HFFc6 (cell line): ENCODE measurements around the gene CELF1. TPM values are rescaled to one million over a fixed set of nuclear protein-coding genes. Genes with fewer than 3 reads are reported as not detected.
A peak's percentile ranks its signal among the peaks of the same experiment; 100 is the strongest.
"Not testable (repeated sequence)": the region's sequence is repeated elsewhere in the genome, so short reads cannot be mapped to it uniquely, and the experiment has no call there.

Experiments
- DNase-seq: peaks from one replicate; pipeline ENCODE4 v3.0.0-alpha.2; 2018
- H3K27ac Mint-ChIP-seq: 2 replicates; pipeline ENCODE4 v1.8.0; 2020; ENCODE audit warnings: mild to moderate bottlenecking, mixed read lengths
- H3K27me3 Mint-ChIP-seq: 2 replicates; pipeline ENCODE4 v1.8.0; 2021; ENCODE audit warnings: mild to moderate bottlenecking, moderate library complexity, mixed read lengths; ENCODE audit not compliant: insufficient read depth
- H3K36me3 Mint-ChIP-seq: 2 replicates; pipeline ENCODE4 v1.8.0; 2021; ENCODE audit warnings: low read depth, mixed read lengths
- H3K4me1 Mint-ChIP-seq: 2 replicates; pipeline ENCODE4 v1.8.0; 2020; ENCODE audit warnings: low read depth, mixed read lengths
- H3K4me3 Mint-ChIP-seq: 2 replicates; pipeline ENCODE4 v1.8.0; 2020; ENCODE audit warnings: mild to moderate bottlenecking, moderate library complexity, mixed read lengths
- H3K9me3 Mint-ChIP-seq: 2 replicates; pipeline ENCODE4 v1.8.0; 2020; ENCODE audit warnings: mild to moderate bottlenecking, mixed read lengths
- total RNA-seq, 6 experiments: library from RNA; stranded (reverse); fragmentation: NEBNext Ultra II Directional; extraction: Animal tissue kit (Norgen Biotek cat#: 25700); gene quantifications; 2 replicates in 1 of 6; 3 replicates in 5 of 6; pipeline ENCODE4 v1.2.3, GENCODE V29; 2021
- TF ChIP-seq, protein P1 (sequence below): fragments of 200-600 bp; sonication (generic); IDR thresholded peaks from 2 replicates; pipeline ENCODE4 v1.5.0; 2021; ENCODE audit warnings: antibody characterized with exemption, mild to moderate bottlenecking

Gene CELF1
- total RNA-seq, 6 experiments from 2014 or later, result 103 to 131 (median 120) TPM

DNA sequence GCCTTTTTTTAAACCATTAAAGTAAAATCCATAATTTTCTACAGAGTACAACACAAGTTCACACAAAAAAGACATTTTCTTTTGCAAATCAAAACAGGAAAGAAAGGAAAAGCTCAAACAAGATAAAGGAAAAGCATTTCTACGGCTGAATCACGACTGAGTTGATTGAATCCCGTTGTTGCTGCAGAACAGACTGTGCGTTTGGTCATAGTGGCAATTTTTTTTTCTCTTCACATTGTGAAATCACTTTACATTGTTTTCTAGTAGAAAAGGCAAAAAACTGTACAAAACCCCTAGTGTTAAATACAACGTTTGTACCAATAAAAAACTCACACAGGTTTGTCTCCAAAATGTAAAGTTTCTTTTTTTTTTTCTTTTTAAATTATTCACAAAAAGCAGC lies 86.7 kb downstream of the CELF1 start:
- DNase-seq, result no peak
- TF ChIP-seq, protein P1, sequence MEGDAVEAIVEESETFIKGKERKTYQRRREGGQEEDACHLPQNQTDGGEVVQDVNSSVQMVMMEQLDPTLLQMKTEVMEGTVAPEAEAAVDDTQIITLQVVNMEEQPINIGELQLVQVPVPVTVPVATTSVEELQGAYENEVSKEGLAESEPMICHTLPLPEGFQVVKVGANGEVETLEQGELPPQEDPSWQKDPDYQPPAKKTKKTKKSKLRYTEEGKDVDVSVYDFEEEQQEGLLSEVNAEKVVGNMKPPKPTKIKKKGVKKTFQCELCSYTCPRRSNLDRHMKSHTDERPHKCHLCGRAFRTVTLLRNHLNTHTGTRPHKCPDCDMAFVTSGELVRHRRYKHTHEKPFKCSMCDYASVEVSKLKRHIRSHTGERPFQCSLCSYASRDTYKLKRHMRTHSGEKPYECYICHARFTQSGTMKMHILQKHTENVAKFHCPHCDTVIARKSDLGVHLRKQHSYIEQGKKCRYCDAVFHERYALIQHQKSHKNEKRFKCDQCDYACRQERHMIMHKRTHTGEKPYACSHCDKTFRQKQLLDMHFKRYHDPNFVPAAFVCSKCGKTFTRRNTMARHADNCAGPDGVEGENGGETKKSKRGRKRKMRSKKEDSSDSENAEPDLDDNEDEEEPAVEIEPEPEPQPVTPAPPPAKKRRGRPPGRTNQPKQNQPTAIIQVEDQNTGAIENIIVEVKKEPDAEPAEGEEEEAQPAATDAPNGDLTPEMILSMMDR, result no peak
- H3K27ac Mint-ChIP-seq, result peak overlapping the region; percentile 70; the same call in 1 of the 2 replicates
- H3K36me3 Mint-ChIP-seq, result peaks cover 30% of the 10 kb centered on the region
- peaks cover 44% of the 10 kb centered on the region for H3K4me1 Mint-ChIP-seq
- peaks cover 6% of the 10 kb centered on the region for H3K27me3 Mint-ChIP-seq
- H3K4me3 Mint-ChIP-seq, result peak overlapping the region; percentile 46; the same call in 1 of the 2 replicates
- no peaks in the 10 kb centered on the region for H3K9me3 Mint-ChIP-seq

DNA sequence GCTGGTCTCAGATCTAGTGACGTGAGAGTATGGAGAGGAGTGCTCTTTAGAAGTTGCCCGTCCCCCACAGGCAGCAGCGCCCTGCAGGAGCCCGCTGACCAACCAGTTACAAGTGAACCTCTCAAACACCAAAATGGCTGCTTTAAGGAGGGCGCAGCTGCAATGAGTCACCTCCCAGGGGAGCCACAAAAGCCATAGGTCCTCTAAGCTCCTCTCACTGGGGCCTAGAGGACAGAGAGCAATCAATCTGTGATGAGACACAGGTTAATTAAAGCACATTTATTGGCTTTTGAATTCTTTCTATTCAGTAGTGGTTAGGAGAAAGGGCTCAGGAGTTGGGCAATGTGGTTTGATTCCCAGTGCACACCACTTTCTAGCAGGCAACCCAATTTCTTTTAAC lies 88.4 kb downstream of the CELF1 start:
- DNase-seq, result no peak
- Mint-ChIP-seq H3K27me3 (peaks cover 4% of the 10 kb centered on the region), H3K27ac (no peak overlapping the region), H3K4me3 (no peak overlapping the region), H3K9me3 (no peaks in the 10 kb centered on the region), H3K36me3 (peaks cover 22% of the 10 kb centered on the region), H3K4me1 (peaks cover 54% of the 10 kb centered on the region)
- TF ChIP-seq, protein P1, result no peak

DNA sequence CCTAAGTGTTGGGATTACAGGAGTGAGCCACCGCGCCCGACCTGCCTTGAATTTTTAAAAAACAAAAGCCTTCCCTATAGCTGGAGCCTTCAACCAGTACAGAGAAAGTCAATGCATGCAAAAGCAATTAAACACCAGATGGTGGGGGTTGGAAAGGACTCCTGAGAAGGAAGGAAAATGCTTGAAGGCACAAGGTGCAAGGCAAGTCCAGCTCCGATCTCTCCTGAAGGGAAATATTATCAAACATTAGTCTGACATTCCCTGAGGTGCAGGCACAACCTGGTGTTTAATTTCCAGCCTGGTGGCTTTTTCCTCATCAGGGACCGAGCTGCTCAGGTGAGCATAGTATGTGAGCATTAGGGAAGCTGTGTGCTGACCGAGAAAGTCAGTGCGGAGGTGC lies 91.1 kb downstream of the CELF1 start:
- DNase-seq, result no peak
- H3K9me3 Mint-ChIP-seq, result no peaks in the 10 kb centered on the region
- TF ChIP-seq, protein P1, result no peak
- no peak overlapping the region for H3K4me3 Mint-ChIP-seq
- peaks cover 41% of the 10 kb centered on the region for H3K4me1 Mint-ChIP-seq
- H3K36me3 Mint-ChIP-seq, result peaks cover 5% of the 10 kb centered on the region
- H3K27ac Mint-ChIP-seq, result peak overlapping the region; percentile 15
- H3K27me3 Mint-ChIP-seq, result peaks cover 6% of the 10 kb centered on the region; the same call in 1 of the 2 replicates

DNA sequence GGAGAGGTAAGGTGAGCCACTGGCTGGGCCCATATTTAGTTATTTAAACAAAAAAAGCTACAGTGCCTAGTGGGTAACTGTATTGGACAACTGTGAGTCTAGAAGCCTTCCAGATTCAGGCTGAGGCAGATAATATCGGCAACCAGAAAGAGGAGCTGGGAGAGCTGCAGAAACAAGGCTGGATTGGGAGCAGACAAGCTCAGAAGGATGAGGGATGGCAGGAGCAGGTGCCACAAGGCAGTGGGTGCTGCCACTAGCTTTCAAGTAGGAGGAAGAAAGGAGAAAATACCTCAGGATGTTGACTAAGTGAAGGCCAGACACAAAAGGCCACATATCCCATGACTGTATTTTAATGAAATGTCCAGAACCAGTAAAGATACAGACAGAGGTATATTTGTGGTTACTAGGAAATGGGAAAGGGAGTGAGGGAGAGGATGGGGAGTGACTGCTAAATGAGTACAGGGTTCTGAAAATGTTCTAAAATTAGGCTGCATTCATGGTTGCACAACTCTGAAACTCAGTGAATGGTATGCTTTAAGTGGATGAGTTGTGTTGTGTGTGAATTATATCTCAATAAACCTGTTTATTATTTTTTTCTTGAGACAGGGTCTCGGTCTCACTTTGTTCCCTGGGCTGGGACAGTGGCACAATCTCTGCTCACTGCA lies 92.2 kb downstream of the CELF1 start:
- Mint-ChIP-seq H3K4me1 (peaks cover 29% of the 10 kb centered on the region), H3K27me3 (peaks cover 7% of the 10 kb centered on the region; the same call in 1 of the 2 replicates), H3K27ac (peak overlapping the region; percentile 65), H3K36me3 (peaks cover 5% of the 10 kb centered on the region), H3K4me3 (no peak overlapping the region), H3K9me3 (no peaks in the 10 kb centered on the region)
- peak; percentile 34 for DNase-seq
- TF ChIP-seq, protein P1, result no peak

DNA sequence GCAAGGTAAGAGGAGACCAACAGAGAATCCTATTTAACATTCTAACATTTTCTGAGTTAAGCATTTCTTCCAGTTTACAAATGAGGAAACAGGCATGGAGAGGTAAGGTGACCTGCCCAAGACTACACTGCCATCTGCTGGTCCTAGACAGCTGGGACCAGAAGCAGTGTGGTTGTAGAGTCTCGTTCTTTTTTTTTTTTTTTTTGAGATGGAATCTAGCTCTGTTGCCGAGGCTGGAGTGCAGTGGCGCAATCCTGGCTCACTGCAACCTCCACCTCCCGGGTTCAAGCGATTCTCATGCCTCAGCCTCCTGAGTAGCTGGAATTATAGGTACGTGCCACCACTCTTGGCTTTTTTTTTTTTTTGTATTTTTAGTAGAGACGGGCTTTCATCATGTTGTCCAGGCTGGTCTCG lies 98.7 kb downstream of the CELF1 start:
- peaks cover 12% of the 10 kb centered on the region for H3K4me1 Mint-ChIP-seq
- peak; percentile 71 for DNase-seq
- peaks cover 10% of the 10 kb centered on the region for H3K36me3 Mint-ChIP-seq
- TF ChIP-seq, protein P1, result peak; percentile 85
- H3K9me3 Mint-ChIP-seq, H3K27ac Mint-ChIP-seq, H3K27me3 Mint-ChIP-seq, H3K4me3 Mint-ChIP-seq: not testable (repeated sequence)
